GM20431 (cell line): ENCODE data around the gene SPNS3.

Experiments used
- in situ Hi-C: fragments of 300-500 bp; cut with MseI, MboI; formaldehyde crosslinking; loops from one replicate; pipeline ENCODE4 v1.15.0; 2020; ENCODE audit warnings: low sequenced_read_pairs; ENCODE audit not compliant: unreplicated experiment

SPNS3 gene

DNA sequence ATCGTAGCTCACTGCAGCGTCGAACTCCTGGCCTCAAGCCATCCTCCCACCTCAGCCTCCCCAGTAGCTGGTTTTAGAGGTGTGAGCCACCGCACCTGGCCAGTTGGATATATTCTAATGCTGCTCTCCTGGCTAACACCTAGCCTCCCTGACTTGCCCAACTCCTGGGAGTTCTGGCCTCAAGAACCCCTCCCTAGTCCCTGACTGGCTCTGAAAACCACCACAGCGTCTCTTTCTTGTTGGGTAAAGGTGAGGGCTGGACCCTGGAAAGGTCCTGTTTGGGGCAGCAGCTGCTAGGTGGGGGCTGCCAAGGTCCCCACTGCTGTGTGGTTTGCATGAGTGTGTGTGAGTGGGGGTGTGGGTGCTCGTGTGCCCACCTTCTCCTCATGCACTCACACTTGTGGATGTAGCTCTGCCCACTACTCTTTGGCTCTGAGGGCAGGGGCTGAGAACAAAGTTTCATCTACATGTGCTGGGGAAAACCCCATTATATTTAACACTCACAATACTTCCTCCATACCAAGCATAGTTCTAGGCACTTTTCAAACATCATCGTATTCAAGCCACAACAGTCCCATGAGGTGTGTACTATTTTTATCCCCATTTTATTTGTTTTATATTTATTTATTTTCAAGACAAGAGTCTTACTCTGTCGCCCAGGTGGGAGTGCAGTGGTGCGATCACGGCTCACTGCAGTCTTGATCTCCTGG lies 7.1 kb upstream of the SPNS3 start:
- in situ Hi-C loops, result no loop called here

GRCh38 chr17:4427505-4427904 lies 6.2 kb upstream of the SPNS3 start:
- in situ Hi-C loops, result no loop called here

DNA sequence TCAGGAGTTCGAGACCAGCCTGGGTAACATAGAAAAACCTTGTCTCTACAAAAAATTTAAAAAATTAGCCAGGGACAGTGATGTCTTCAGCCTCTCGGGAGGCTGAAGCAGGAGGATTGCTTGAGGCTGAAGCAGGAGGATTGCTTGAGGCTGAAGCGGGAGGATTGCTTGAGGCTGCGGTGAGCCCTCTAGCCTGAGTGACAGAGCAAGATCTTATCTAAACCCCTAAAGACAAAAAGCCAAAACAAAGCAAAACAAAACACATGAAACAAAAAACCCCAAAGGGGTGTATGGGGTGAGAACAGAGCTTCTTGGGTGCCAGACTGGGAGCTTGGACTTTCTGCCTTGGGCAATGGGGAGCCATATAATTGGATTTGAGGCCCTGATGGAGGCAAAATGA lies 2.6 kb downstream of the SPNS3 start:
- in situ Hi-C loops, result no loop called here

- in situ Hi-C loops, result no loop called here
Observed at GRCh38 chr17:4436846-4437245, 3.1 kb downstream of the SPNS3 start.

DNA sequence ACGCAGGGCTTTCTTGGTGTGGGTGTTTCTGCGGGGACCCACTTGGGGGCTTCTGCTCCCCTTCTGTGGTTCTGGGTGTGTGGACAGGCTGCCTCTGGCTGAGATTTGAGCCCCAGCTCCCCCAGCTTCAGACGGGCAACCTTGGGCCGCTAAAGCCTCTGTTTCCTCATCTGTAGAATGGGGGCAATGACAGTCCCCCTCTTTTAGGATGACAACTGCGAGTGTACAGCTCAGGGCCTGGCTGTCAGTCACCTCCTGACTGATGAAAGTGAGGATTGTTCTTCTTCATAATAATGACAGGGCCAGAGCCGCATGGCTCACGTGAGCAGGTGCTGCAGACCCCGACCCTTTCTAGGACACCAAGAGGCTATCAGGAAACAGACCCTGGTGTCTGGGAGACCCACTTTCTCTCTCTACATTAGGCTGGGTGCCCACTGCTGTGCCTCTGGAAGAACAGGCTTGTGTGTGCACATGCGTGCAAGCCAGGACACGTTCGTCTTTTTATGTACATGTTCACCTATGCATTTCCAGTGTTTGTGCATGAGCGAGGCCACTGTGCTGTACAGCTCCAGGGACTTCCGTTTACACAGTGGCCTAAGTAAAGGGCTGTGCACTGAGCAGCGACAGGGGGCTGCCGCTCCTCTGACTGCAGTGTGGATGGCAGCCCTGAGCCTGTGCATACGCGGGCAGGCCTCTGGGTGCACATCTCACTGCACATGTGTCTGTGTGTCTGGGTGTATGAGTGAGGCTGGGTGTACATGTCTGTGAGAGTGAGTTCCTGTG lies 4.6 kb downstream of the SPNS3 start:
- in situ Hi-C loops, result no loop called here

DNA sequence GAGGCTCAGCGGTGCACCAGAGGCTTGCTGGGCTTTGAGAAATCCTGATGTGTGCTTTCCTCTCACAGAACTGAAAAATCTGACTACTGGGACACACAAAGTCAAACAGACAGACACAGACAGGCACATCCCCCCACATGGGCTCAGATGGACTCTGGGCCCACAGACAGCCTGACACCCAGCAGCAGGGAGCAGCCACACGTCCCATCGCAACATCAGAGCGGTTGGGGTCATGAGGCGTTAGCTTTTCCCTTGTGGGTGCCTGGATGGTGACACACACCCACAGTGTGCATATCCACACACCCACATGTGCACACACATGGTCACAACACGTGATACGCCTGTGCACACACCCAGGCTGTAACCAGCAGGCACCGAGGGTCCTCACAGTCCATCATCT lies 6.3 kb downstream of the SPNS3 start:
- in situ Hi-C loops, result no loop called here

DNA sequence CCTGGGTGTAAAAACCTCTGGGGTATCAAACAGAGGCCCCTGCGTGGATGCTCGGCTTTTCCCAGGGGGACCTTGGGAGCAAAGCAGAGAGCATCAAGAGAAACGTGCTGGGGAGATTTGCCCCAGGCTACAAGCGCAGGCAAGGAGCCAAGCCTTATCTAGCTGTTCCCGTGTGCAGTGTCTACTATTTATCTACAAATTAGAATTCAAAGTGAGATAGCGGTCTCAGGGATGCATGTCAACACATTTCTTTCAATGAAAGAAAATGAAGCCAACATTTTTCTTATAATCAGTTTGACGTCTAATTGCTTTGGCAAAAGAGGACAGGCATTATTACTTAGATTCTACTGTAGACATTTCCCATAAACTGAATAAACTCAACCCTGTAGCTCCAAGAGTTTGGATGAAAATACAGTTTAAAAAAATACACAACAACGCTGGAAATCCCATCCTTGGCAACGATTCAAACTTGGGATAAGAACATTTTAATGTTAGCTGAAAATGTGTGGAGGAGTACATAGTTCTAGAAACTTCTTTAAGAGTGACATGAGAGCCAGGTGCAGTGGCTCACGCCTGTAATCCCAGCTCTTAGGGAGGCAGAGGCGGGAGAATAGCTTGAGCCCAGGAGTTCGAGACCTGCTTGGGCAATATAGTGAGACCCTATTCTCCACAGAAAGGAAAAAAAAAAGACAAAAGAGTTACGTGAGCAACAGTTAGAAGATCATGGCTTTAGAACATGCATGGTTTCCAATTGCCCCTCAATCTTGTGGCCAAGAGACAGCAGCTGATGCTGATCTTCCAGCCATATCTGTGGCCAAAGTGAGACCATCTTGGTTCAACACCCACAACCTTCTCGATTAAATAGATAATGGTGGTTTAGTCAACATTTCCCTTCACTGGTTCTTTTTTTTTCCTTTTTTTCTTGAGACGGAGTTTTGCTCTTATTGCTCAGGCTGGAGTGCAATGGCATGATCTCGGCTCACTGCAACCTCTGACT lies 7.2 kb downstream of the SPNS3 start:
- in situ Hi-C loops, result no loop called here

DNA sequence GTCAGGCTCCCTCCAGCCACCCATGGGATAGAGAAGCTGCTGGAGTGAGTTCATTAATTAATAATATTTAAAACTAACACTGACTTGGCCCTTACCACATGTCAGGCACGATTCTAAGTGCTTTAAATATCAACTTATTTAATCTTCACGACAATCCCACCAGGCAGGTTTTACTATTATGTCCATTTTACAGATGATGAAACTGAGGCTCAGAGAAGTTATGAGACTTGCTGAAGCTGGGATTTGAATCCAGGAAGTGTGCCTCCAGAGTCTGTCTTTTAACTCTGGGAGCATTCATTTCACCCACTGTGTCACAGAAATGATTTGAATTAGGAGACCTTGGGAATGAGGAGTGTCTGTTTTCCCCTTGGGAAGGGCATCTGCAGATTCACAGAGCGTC lies 8.8 kb downstream of the SPNS3 start:
- in situ Hi-C loops, result no loop called here

DNA sequence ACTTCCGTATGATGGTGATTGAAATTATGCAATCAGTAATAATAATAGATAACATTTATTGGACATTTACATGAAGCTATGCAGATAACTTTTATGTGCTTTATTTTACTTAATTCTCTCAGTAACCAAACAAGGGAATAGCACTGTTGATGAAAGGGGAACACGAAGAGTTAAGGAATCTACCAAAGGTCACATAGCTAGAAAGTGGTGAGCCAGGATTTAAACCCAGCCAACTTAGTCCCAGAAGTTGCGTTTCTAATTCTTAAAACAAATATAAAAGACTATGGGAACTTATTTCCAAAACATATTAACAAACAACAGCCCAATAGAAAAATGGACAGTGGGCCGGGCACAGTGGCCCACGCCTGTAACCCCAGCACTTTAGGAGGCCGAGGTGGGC lies 9.7 kb downstream of the SPNS3 start:
- in situ Hi-C loops, result no loop called here

GRCh38 chr17:4444782-4445473 lies 11.2 kb downstream of the SPNS3 start:
- in situ Hi-C loops, result no loop called here

- in situ Hi-C loops, result no loop called here
Observed at GRCh38 chr17:4445731-4446130, 12.0 kb downstream of the SPNS3 start.

DNA sequence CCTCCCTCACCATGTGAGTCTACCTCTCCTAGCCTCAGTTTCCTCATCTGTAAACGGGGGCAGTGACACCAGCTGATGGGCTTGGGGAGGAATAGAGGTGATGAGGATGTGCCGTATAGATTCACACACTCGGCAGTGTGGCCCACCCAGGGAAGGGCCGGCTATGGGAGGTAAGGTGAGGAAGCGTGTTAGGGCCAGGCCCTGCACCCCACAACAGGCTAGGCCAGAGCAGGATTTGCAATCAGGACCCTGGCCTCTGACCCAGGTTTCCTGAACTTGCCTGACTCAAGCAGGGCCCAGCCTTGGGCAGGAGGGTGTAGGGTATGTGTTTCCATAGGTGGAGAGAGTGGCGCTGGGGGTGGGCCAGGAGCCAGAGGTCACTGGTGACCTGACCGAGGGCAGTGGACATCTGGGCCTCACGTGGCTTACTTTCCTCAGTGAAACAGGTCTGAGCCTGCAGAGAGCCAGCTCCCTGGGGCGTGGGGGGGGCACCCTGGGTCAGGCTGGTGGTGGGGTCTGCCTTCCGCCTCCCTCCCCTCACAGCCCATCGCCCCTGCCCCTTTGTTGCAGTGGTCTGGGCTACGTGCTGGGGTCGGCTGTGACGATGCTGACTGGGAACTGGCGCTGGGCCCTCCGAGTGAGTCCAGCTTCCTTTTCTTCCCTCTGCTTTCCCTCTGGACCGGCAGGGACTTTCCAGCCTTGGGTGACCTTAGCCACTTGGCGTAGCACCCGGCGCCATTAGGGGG lies 12.8 kb downstream of the SPNS3 start:
- in situ Hi-C loops, result no loop called here

DNA sequence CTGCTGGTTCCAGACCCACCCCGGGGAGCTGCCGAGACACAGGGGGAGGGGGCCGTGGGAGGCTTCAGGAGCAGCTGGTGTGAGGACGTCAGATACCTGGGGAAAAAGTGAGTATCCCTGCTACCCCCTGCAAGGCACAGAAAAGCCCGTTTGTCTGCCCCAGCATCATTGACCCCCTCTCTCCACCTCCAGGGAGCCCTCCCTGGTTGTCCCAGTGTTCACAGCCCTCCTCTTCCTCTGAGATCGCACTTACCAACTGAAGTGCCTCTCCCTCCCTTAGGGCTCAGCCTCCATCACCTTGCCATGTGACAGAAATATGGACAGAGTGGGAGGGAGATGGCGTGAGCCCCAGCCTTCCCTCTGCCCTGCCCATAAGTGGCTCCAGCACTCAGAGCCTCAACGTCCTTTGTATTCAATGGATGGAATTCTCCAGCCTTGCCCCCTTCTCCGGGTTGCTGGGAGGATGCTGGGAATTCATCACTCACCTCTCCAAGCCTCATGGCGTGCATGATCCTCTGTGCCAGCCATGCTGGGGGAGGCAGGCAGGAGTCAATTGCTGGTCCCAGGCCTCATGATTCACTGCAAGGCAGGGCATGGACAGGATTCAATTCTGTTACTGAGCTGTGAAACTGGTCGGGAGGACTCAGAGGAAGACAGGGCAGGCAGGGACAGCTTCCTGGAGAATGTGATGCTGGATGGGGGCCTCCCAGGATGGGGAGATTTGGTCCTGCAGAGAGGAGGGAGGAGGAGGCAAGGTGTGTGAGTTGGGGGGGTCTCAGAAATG lies 14.6 kb downstream of the SPNS3 start:
- in situ Hi-C loops, result no loop called here

DNA sequence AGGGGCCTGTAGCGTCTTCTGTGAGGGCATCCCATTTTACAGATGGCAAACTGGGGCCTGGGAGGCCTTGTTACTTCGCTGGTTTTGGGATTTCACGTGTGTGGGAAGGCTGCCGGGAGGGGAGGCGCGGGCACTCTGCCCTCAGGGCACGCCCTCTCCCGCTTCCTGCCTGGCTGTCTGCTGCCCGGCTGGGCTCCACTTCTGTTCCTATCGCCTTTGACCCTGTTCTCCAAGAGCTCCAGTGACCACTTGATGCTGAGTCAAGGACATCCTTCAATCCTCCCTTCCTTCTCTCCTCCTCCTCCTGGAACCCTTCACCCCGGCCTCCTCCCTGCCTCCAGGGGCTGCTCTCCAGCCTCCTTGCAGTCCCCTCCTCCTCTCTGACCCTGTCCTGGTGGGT lies 16.0 kb downstream of the SPNS3 start:
- in situ Hi-C loops, result no loop called here

- in situ Hi-C loops, result no loop called here
Observed at GRCh38 chr17:4450710-4451316, 17.1 kb downstream of the SPNS3 start.

GRCh38 chr17:4453812-4454591 lies 20.3 kb downstream of the SPNS3 start:
- in situ Hi-C loops, result no loop called here

DNA sequence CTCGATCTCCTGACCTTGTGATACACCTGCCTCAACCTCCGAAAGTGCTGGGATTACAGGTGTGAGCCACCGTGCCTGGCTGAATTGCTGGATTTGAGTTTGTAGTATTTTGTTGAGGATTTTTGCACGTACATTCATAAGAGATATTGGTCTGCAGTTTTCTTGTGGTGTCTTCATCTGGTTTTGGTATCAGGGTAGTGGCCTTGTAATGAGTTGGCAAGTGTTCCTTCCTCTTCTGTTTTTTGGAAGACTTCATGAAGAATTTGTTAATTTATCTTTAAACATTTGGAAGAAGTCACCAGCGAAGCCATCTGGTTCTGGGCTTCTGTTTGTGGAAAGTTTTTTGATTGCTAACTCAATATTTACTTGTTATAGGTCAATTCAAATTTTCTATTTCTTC lies 26.9 kb downstream of the SPNS3 start:
- in situ Hi-C loops, result no loop called here
